HG03135 (cell line): ENCODE measurements around the gene CDH13.

Experiments
- ATAC-seq: cut with Tn5 transposase; IDR thresholded peaks from one replicate; pipeline ENCODE4 v1.9.1; 2021; ENCODE audit warnings: mild to moderate bottlenecking, moderate library complexity; ENCODE audit not compliant: unreplicated experiment

CDH13 gene

GRCh38 chr16:83515395-83515794, 888.6 kb downstream of the CDH13 start:
- no peak for ATAC-seq

DNA sequence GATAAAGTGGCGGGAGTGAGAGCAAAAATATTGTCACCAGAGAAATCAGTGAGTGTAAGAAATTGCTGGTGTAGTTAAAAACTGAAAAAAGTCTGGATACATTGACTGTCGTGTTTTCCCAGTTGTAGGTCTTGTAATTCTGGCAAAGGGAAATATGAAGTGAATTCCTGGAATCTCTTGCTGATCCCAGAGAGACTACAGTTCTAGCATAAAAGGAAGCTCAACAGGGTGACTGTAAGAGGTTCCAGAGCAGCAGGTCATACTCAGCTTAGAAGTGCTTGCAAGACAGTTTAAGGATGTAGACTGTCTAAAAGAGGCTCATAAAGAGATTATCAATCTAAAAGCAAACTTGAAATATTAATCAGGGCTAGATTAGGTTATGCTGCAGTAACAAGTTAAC, 890.2 kb downstream of the CDH13 start:
- ATAC-seq, result no peak

DNA sequence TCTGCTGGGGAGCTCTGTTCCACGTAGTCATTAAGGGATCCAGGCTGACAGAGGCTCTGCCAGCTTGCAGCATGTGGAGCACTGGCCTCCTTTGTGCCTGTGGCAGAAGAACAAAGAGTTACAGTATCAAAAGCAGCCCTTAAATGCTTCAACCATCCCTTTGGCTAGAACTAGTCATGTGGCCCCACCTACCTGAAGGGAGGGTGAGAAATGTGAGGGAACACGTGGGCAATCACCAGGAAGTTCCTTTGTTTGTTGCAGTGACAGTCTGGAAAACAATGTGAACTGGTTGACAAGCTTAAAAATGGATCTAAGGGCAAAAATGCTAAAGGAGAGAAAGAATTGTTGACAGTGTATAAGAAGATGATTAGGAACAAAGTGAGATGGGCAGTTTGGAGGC, 890.6 kb downstream of the CDH13 start:
- ATAC-seq, result no peak

DNA sequence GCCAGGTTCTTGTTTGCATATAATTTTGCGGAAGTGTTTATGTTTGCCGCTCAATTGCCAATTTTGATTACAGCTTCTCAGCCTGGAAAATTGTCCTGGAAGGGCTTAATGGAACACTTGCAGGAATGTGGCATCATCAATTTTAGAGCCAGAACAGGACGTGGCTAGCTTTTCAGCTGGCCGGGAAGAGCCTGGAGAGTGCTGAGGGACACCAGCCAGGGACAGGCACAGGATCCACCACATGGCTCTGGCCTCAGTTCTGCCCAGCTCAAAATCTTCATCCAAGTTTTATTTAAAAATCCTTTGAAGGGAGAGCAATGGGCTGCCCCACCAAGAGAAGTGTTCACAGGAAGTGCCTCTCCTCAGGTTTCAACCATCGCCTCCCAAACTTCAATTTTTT, 893.8 kb downstream of the CDH13 start:
- no peak for ATAC-seq

DNA sequence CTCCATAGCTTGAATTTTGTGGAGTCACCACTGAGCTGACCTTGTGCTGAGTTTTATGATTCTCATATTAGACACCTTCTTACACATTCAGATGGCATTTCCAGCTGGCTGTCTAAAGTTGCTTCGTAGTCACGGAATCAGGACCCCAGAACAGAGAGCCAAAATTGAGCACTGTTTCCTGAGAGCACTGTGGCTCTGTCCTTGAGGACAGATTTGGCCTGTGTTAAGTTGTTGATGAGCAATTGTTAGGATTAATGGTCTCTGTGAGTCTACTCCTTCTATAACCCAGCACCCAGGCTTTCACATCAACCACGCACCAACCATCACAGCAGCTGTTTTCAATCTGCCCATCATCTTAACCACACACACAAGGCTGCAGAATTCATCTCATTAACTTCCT, 903.5 kb downstream of the CDH13 start:
- ATAC-seq, result no peak

GRCh38 chr16:83532634-83533033, 905.9 kb downstream of the CDH13 start:
- no peak for ATAC-seq

- ATAC-seq, result no peak
Measured at GRCh38 chr16:83533193-83533592, 906.4 kb downstream of the CDH13 start.

GRCh38 chr16:83538707-83539106, 911.9 kb downstream of the CDH13 start:
- no peak for ATAC-seq

GRCh38 chr16:83539736-83540490, 913.1 kb downstream of the CDH13 start:
- no peak for ATAC-seq

DNA sequence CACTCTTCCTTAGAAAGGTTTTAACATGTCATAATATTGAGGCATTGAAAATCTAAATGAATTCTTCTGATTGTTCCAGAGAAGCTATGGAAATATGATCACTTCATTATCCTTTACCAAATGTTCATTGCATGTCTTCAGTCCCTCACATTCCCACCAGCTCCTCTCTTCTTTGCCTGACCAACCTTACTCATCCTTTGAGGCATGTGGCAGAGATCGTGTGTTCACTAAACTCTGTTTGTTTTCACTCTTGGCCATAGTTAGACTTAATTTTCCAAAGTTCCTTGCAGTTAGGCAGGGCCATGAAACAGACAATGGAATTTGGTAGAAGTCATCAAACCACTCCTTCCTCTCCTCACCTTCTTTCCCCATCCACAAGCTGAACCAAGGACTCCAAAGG, 914.5 kb downstream of the CDH13 start:
- no peak for ATAC-seq

- no peak for ATAC-seq
Measured at GRCh38 chr16:83542491-83542890, 915.7 kb downstream of the CDH13 start.

GRCh38 chr16:83549316-83550182, 922.8 kb downstream of the CDH13 start:
- ATAC-seq, result no peak

GRCh38 chr16:83550183-83550569, 923.4 kb downstream of the CDH13 start:
- ATAC-seq, result no peak

DNA sequence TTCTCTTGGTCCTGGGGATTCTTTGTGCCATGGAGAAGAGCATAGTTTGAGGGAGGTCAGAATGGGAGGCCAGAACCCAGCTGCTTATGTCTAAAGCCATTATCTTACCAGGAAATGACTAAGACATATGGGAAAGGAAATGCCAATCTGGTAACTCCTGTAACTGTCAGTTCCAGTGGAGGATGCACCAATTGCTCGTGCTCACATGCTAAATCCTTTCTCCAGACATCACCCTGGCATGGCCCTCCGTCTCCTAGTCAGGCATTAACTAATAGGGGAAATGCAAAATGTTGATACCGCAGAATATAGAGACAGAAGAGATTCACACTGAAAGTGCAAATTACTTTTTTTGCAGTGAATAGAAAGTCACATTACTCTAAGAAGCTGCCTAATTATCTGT, 925.5 kb downstream of the CDH13 start:
- ATAC-seq, result no peak

DNA sequence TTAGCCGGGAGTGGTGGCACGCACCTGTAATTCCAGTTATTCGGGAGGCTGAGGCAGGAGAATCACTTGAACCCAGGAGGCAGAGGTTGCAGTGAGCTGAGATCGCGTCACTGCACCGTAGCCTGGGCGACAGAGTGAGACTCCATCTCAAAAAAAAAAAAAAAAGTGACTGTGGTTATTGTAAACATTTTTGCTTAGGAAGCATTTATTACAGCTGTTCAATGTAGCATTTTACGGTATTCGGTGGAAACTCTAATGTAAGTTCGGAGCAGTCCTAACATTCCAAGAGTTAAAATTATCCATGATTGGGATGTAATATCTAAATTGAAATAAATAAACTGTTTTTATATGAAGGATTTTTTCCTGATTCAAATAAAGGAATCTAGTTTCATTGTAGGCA, 926.2 kb downstream of the CDH13 start:
- no peak for ATAC-seq

DNA sequence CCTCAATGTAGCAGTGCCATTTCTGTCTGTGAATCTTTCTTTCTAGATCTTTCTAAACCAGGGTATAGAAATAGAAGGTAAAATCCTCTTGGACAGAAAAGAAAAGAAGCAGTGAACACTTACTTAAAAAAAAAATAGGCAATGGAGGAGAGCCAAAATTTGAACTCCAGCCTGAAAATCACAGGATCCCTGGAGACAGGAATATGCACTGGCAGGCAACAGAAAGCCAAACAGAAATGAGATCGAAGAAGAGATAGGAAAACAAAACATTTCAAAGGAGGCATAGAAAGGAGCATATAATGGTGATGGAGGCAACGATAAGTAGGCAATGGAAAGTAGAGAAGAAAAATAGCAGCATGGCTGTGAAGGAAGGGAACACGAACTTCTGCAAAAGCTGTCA, 927.3 kb downstream of the CDH13 start:
- ATAC-seq, result no peak

- ATAC-seq, result no peak
Measured at GRCh38 chr16:83554540-83554939, 927.8 kb downstream of the CDH13 start.

DNA sequence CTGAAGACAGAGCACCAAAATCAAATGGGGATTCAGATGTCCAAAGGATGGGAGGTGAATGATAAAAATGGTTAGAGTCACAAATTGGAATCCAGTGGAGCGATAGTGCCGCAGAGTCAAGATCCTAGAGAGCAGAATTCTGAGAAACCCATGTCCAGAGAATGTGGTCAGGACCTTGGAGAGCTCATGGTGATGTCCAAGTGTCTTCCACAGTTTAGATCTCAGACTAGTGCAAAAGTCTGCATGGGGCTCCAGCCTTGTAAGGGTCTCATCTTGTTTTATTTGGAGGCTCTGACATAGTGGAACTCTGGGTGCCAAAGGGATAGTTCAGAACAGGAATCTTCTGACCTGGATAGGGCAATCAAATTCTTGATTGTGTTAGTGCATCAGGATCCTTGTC, 935.1 kb downstream of the CDH13 start:
- ATAC-seq, result no peak

DNA sequence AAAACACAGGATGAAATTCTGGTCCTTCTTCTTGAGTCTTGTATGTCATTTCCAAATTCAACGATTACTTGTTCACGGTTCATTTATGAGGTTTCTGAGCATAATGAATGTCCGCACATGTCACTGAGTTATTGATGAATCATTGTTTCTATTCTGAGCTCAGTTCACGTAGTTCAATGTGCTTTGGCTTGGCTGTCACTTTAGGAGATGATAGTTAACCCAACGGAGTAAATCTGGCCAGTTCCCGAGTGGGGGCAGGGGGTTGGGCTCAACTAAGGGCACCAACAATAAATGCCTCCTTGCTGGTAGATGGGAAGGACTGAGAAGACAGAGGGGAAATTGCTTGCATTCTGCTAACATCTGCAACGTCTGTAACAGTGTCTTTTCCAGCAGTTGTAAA, 941.6 kb downstream of the CDH13 start:
- no peak for ATAC-seq

DNA sequence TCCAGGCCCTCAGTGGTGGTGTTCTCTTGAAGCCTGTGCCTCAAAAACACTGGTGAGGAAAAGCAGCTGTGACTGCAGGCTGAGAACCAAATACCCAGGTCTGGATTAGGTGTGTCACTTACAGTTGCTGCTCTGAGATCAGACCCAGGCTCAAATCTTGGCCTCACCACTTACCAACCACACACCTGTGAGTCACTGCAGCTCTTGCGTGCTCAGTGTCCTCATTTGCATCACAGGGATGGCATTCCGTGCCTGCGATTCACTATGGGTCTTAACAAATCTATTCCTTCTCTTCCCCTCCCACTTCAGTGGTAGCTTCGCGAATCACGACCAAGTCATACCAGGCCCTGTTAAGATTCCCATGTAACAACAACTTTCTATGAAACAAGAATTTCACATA, 947.6 kb downstream of the CDH13 start:
- ATAC-seq, result no peak

DNA sequence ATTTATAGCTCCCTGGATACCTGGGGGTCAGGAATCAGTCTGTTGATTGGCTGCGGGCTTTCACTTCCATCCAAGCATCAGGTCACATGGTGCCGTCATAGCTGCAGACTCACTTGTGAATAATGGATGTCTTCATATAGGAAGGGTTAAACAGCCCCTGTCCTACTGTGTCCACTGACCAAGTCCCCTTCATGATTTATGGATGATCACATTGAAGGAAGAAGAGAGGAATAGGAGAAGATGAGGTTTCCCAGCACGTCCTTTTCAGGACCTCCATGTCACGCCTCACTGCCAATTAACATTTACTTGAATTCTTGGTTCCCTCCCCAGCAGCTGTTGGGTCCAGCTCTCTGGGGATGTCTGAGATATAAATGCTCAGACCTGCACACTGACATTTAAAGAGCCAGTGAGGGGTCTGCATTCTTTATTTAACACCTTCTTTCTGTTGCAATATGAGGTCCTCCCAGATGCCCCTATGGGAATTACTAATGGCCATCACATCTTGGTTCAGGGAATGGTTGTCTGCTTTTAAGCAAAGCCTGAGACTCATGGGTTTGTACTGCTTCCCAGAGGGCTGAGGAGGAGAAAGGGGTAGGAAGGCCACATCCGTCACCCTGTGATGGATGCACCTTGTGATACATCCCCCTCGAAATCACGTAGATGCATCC, 950.4 kb downstream of the CDH13 start:
- ATAC-seq, result no peak

DNA sequence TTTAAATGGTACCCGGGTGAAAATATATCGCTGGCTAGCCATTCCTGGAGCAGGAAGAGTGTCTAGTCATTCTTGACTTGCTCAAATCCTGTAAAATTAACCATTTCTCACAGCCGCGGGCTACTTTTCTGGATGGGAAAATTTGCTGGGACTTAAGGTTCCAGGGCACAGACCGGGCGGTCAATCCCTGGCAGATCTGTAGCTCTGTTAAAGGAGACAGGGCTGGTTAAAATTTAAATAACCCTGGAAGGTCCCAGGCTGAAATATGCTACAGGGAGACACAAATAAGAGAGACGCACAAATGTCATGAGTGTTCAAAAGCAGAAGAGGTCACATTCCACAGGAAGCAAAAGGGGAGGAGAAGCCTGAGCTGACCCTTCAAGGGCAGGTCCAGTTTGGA, 951.4 kb downstream of the CDH13 start:
- ATAC-seq, result no peak
